GM13977 (cell line): ENCODE data around the gene PLPP2.
"Not testable (repeated sequence)": the region's sequence is repeated elsewhere in the genome, so short reads cannot be mapped to it uniquely, and the experiment has no call there.

Experiments used
- DNase-seq: peaks from one replicate; pipeline ENCODE4 v3.0.0; 2012; ENCODE audit warnings: low spot score
- in situ Hi-C: fragments of 300-500 bp; cut with MboI; formaldehyde crosslinking; loops from one replicate; pipeline ENCODE4 v1.12.0; 2022; ENCODE audit warnings: low sequenced_read_pairs, low pct_unique_long_range_greater_than_20kb, mixed read lengths, inconsistent platforms; ENCODE audit not compliant: unreplicated experiment
- TF ChIP-seq, protein P1 (sequence below): IDR thresholded peaks from 2 replicates; pipeline ENCODE4 v1.5.1; 2012; ENCODE audit warnings: mild to moderate bottlenecking, control low read depth; ENCODE audit not compliant: insufficient read depth; ENCODE audit errors: extremely low read depth, missing control alignments

Gene PLPP2

DNA sequence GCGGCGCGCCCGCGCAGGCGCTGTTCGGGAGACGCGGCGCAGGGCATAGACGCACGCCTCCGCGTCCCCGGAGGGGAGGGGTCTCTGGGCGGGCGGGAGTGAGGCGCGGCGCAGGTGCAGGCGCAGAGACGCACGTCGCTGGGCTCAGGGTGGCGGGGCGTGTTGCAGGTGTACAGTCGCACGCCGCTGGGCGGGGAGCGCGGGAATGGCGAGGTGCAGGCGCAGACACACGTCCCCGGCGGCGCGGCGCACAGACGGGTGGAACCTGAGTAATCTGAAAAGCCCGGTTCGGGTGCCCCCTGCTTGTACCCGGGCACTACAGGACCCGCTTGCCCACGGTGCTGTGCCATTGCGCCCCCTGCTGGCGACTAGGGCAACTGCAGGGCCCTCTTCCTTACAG, 44.7 kb downstream of the PLPP2 start:
- in situ Hi-C loops = no loop called here
- peak; percentile 5 for DNase-seq

GRCh38 chr19:245900-246299, 45.3 kb downstream of the PLPP2 start:
- in situ Hi-C loops, DNase-seq: not testable (repeated sequence)

More for the DNA sequence above, 44.7 kb downstream of the PLPP2 start:
- TF ChIP-seq, protein P1, sequence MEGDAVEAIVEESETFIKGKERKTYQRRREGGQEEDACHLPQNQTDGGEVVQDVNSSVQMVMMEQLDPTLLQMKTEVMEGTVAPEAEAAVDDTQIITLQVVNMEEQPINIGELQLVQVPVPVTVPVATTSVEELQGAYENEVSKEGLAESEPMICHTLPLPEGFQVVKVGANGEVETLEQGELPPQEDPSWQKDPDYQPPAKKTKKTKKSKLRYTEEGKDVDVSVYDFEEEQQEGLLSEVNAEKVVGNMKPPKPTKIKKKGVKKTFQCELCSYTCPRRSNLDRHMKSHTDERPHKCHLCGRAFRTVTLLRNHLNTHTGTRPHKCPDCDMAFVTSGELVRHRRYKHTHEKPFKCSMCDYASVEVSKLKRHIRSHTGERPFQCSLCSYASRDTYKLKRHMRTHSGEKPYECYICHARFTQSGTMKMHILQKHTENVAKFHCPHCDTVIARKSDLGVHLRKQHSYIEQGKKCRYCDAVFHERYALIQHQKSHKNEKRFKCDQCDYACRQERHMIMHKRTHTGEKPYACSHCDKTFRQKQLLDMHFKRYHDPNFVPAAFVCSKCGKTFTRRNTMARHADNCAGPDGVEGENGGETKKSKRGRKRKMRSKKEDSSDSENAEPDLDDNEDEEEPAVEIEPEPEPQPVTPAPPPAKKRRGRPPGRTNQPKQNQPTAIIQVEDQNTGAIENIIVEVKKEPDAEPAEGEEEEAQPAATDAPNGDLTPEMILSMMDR = no peak

DNA sequence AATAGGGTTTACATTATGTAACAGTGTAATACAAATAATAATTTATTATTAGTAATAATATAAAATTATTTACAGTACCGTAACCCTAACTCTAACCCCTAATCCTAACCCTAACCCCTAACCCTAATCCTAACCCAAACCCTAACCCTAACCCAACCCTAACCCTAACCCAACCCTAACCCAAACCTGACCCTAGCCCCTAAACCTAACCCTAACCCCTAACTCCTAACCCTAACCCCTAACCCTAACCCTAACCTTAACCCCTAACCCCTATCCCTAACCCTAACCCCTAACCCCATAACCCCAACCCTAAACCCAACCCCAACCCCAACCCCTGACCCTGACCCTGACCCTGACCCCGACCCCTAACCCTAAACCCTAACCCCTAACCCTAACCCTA, 45.7 kb downstream of the PLPP2 start:
- in situ Hi-C loops = no loop called here
- no peak for DNase-seq
- TF ChIP-seq, protein P1 = no peak
